Stimulated activated CD4-positive, alpha-beta T cell treated with anti-CD3 and anti-CD28 coated beads, Interleukin-2, amount 100 ng/mL, for 24 hours (primary cell): ENCODE measurements around the gene VWA5B1.
"Not testable (repeated sequence)": the region's sequence is repeated elsewhere in the genome, so short reads cannot be mapped to it uniquely, and the experiment has no call there.

Experiments
- DNase-seq, 2 donors: peaks; one replicate each; pipeline ENCODE4 v3.0.0-alpha.2; 2020

VWA5B1 gene

GRCh38 chr1:20290624-20291597 is at the start of gene VWA5B1:
TSS of gene VWA5B1 (plus strand) at chr1:20290875. CDS start at chr1:20310602, 19,727 bp downstream.
- no peak for DNase-seq

DNA sequence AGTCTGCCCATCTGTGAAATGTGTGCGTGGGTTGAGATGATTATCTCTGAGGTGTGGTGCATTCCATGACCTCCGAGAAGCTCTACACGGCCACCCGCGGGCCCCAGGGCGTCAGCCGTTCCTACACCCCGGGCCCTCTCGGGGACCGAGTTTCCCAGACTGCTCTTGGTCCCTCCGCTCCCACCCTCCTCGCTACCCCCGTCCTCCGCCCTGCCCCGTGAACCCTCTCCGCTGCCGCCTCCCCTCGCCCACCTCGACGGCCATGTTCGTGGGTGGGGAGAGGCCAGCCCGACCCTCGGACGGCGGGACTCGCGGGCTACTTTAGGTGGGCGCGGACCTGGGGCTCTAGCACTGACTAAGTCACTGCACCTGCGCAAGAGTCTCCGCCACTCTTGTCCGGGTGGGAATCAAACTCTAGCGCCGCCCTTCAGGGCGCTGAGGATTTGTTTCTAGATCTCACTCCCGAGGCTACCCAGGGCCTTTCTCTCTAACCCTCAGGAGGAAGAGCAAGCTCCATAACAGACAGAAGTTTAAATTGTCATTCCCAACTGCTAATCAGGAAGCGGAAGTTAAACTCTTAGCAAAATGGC is 47.7 kb upstream of the VWA5B1 start:
- no peak for DNase-seq

GRCh38 chr1:20248971-20249612 is 41.6 kb upstream of the VWA5B1 start:
- DNase-seq, result peak; percentile 27 to 39

DNA sequence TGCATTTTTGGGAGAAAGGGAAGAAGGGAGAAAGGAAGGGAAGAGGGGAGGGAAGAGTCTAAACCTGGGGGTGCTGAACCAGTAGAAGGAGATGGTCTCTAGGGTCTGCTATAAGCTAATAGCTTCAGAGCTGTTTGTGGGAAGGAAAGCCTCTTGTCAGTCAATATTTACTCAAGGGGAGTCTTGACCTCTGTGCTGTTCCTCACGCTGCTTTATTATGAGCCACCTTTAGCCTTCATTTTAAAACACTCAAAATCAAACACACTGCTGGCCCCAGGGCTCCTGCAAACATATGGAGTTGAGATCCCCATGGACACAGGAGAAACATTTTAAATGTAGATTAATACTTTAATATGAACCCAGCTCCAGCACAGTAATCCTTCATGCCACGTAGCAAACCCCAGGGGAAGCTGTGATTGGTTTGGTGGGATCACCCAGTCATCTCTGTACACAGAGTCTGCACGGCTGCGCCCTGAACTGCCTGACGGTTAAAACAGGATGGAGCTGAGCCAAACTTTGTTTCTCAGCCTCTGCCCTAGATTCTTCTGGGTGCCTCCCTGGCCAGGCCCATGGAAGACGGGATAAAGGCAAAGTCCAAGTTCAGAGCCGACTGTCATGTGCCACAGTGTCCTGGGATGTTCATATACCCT is 40.2 kb upstream of the VWA5B1 start:
- DNase-seq, result peak in 1 of 2 donors; percentile 11

- DNase-seq, result no peak
Measured at GRCh38 chr1:20252587-20252986, 38.1 kb upstream of the VWA5B1 start.

GRCh38 chr1:20255666-20256065 is 35.0 kb upstream of the VWA5B1 start:
- no peak for DNase-seq

- no peak for DNase-seq
Measured at GRCh38 chr1:20259646-20260045, 31.0 kb upstream of the VWA5B1 start.

GRCh38 chr1:20261095-20261494 is 29.6 kb upstream of the VWA5B1 start:
- DNase-seq, result no peak

DNA sequence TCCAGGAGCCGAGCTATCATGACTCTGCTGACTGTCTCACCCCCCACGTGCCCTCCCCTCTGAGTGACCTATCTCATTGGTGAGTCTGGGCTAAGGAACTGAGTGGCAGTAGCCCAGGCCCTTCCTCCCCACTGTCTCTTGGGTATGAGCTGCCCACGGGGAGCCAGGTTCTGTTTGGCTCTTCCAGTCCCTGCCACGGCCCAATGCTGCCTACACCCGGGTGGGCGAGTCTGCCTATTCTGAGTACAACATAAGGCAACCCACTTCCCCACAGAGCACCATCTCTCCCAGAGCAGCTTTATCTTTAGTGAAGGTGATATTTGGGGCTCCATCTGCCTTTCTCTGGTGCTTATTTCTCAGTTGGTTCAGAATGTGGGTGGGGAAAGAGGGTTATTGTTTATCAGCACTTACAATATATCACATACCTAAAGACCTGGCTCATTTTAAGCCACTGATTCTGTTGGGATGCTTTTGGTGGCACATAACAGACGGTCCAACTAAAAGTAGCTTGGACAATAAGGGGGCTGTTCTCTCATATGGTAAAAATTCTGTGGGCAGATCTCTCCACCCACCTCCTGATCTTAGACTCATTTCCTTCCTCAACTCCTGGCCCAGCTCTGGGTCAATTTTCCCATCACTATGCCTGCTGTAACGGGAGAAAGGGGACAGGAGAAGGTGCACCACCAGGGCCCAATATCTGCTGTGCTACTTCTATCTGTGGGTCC is 27.7 kb upstream of the VWA5B1 start:
- DNase-seq, result no peak

- DNase-seq, result no peak
Measured at GRCh38 chr1:20265250-20265649, 25.4 kb upstream of the VWA5B1 start.

- DNase-seq, result no peak
Measured at GRCh38 chr1:20266141-20266540, 24.5 kb upstream of the VWA5B1 start.

GRCh38 chr1:20266642-20267041 is 24.0 kb upstream of the VWA5B1 start:
- DNase-seq, result no peak

GRCh38 chr1:20271498-20272400 is 18.9 kb upstream of the VWA5B1 start:
- no peak for DNase-seq

DNA sequence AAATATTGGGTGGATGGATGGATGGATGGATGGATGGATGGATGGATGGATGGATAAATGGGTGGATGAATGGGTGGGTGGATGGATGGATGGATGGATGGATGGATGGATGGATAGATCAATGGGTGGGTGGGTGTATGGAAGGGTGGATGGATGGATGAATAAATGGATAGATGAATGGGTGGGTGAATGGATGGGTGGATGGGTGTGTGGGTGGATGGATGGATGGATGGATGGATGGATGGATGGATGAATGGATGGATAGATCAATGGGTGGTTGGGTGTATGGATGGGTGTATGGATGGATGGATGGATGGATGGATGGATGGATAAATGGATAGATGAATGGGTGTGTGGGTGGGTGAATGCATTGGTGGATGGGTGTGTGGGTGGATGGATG is 17.0 kb upstream of the VWA5B1 start:
- DNase-seq, result not testable (repeated sequence)

- DNase-seq, result no peak
Measured at GRCh38 chr1:20275319-20275925, 15.3 kb upstream of the VWA5B1 start.

DNA sequence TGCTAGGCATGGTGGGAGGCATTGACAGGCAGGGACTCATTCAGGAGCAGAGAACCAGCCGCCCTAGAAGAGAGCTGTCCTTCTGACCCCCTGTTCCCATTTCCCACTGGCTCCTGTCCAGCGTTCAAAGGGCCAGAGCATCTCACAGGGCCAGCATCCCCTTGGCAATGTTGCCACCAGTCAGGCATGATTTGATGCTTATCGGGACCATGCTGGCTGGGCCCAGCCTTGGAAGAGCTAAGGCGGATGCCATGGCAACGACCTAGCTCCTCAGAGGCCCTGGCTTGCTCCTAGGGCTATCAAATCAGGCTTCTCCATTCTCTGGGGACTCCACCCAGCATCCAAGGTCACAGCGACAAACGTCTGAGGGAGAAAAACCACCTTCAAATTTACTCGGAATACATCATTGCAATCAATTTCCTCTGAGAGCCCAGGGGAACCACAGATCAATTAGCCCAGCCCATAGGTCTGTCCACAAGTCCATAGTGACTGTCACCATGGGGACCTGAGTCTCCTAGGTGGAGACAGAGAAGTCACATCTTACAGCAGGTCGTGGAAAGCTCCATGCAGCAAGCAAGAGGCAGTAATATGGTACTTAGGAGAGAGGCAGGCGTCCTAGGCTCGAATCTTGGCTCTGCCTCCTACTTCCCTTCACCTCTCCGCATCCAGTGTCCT is 14.1 kb upstream of the VWA5B1 start:
- no peak for DNase-seq

- DNase-seq, result no peak
Measured at GRCh38 chr1:20278692-20279130, 12.0 kb upstream of the VWA5B1 start.

- no peak for DNase-seq
Measured at GRCh38 chr1:20279509-20279908, 11.2 kb upstream of the VWA5B1 start.

GRCh38 chr1:20280341-20280740 is 10.3 kb upstream of the VWA5B1 start:
- no peak for DNase-seq

- no peak for DNase-seq
Measured at GRCh38 chr1:20280906-20281305, 9.8 kb upstream of the VWA5B1 start.
